Measurements from ENCODE around the gene LLGL2. TPM values are rescaled to one million over a fixed set of nuclear protein-coding genes. Genes with fewer than 3 reads are reported as not detected.
"Not testable (repeated sequence)": the region's sequence is repeated elsewhere in the genome, so short reads cannot be mapped to it uniquely, and the experiment has no call there.

Gene LLGL2
- total RNA-seq, 2 donors from 2014 or later, result 12.0 to 12.8 TPM

DNA sequence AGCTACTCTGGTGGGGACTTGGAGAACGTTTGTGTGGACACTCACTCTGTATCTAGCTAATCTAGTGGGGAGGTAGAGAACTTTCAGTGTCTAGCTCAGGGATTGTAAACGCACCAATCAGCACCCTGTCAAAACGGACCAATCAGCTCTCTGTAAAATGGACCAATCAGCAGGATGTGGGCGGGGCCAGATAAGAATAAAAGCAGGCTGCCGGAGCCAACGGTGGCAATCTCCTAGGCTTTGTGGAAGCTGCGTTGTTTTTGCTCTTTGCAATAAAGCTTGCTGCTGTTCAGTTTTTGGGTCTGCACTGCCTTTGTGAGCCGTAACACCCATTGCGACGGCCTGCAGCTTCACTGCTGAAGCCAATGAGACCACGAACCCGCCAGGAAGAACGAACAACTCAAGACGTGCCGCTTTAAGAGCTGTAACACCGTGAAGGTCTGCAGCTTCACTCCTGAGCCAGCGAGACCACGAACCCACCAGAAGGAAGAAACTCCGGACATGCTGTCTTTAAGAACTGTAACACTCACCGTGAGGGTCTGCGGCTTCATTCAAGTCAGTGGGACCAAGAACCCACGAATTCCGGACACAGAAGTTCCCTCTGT, 55.7 kb downstream of the LLGL2 start:
- not testable (repeated sequence) for H3K9me3 Mint-ChIP-seq
- Mint-ChIP-seq H3K27ac (peak overlapping the region; percentile 13 to 77), H3K36me3 (peaks cover 7 to 12% of the 10 kb centered on the region in 2 donors)
- ATAC-seq (peak; percentile 20 to 61), DNase-seq (ENCODE audit: low spot score in 2 of 2) (peak in 1 of 2 donors; percentile 64)

DNA sequence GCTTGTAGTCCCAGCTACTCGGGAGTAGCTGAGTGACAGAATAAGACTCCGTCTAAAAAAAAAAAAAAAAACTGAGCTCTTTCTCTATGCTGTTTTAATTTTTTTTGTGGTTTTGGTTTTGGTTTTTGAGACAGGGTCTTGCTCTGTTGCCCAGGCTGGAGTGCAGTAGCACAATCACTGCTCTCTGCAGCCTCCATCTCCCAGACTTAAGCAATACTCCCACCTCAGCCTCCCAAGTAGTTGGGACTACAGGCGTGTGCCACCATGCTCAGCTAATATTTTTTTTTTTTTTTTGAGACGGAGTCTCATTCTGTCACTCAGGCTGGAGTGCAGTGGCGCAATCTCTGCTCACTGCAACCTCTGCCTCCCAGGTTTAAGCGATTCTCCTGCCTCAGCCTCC, 57.7 kb downstream of the LLGL2 start:
- not testable (repeated sequence) for ATAC-seq; DNase-seq (ENCODE audit: low spot score in 2 of 2); H3K27ac Mint-ChIP-seq; H3K9me3 Mint-ChIP-seq
- peaks cover 7 to 12% of the 10 kb centered on the region in 2 donors for H3K36me3 Mint-ChIP-seq

DNA sequence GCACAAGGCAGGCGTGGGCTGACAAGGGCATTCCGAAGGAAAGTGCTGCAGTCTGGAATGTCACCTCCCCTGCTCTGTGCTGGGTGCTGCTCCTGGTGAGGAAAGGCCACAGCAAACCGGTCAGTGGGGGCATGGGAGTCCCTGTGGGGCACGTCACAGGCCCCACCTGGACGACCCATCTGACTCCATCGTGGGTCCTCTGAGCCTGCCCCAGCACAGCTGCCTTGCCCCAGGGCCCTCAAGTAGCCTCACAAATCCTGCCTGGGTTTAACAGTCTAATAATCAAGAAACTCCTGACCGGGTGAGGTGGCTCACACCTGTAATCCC, 59.3 kb downstream of the LLGL2 start:
- ATAC-seq, result no peak
- Mint-ChIP-seq H3K27ac (no peak overlapping the region), H3K36me3 (peaks cover 7 to 12% of the 10 kb centered on the region in 2 donors), H3K9me3 (peaks cover 0 to 7% of the 10 kb centered on the region in 2 donors)
- no peak for DNase-seq (ENCODE audit: low spot score in 2 of 2)

DNA sequence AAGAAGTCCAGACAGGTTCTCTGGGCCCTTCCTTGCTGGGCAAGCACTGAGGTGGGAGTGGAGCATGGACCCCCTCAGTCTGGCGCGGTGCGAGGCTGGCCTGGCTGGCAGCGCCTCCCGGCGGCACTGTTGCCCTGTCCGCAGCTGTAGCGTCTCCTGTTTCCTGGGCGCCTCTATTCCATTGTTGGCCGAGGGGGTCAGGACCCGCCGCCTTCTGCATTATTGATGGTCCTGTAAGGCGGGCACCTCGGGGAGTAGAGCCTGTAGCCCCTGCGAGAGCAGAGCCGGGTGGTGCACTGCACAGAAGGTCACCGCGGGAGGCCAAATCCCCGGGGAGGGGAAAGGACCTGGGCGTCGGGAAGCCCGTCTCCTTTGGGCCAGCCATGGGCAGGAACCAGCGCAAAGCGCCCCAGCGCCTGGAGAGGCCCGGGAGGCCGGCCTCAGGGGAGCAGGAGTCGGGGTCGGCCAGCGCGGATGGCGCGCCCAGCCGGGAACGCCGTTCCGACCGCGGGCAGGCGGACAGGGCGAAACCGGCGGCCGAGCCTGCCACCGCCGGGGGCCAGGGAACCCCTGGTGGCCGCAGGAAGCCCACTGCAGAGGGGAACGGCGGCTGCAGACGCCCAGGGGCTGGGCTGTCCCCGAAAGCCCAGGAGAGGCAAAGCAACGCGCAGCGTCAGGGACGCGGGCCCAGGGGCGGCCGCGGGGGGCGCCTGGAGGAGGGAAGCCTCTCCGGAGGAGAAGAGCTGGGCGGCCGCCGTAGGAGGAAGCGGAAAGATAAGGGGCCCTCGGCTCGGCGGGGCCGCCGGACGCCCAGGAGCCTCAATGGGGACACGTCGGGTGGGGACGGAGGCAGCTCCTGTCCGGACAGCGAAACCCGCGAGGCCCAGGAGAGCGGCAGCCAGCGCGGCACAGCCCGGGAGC, 62.4 kb downstream of the LLGL2 start, which contains the start of gene MYO15B:
TSS of gene MYO15B (plus strand) at position 126 of the 921 bp plus-strand sequence. CDS start at position 384, 258 bp downstream.
- Mint-ChIP-seq H3K36me3 (no peaks in the 10 kb centered on the region), H3K9me3 (no peaks in the 10 kb centered on the region), H3K27ac (no peak within 1 kb of the TSS)
- peak; percentile 61 to 74 for DNase-seq (ENCODE audit: low spot score in 2 of 2)
- ATAC-seq, result peak; percentile 34 to 54

DNA sequence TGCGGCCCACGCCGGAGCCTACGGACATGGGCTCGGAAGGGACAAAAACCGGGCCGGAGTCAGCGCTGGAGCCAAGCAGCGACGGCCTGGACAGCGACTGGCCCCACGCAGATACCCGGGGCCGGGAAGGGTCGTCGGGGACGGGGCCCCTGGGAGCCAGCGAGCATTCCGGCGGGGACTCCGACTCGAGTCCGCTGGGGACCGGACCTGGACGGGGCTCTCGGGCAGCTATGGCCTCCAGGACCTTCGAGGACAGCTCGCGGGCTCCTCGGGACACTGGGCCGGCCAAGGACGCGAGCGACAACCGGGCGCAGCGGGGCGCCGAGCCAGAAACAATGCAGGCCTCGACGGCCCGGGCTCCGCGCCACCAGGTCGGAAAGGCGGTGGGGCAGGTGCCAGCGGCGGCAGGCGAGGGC, 63.1 kb downstream of the LLGL2 start:
- no peak for DNase-seq (ENCODE audit: low spot score in 2 of 2)
- Mint-ChIP-seq H3K9me3 (no peaks in the 10 kb centered on the region), H3K36me3 (no peaks in the 10 kb centered on the region), H3K27ac (no peak overlapping the region)
- peak; percentile 25 to 34 for ATAC-seq

DNA sequence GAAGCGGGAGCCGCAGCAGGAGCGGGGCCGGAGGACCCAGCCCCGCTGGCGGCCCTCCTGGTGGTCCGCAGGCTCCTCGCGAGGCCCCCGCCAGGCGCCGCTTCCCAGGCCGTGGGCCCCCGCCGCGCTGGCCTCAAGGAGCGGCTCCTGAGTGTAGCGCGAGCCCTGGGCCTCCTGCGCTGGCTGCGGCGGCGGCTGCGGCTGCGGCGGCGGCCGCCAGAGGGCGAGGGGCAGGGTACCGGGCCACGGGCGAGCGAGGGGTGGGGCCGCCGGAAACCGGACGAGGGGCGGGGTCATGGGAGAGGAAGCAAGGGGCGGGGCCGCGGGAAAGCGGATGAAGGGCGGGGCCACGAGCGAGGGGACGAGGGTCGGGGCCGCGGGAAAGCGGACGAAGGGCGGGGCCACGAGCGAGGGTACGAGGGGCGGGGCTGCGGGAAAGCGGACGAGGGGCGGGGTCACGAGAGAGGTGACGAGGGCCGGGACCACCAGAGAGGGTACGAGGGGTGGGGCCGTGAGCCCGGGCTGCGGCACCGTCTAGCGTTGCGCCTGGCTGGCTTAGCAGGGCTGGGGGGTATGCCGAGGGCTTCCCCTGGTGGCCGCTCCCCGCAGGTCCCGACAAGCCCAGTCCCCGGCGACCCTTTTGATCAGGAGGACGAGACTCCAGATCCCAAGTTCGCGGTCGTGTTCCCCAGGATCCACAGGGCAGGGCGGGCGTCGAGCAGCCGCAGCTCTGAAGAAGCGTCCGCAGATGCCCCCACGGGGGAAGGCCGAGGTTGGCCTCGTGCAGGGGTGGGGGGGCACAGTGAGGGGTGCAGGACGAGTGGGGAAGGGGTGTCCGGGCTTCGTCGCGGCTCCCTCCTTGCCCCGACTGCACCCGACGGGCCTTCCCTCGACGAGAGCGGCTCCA, 63.8 kb downstream of the LLGL2 start:
- peak; percentile 92 to 99 for DNase-seq (ENCODE audit: low spot score in 2 of 2)
- Mint-ChIP-seq H3K36me3 (no peaks in the 10 kb centered on the region), H3K9me3 (no peaks in the 10 kb centered on the region), H3K27ac (peak overlapping the region in 1 of 2 donors; percentile 61)
- peak; percentile 88 to 91 for ATAC-seq

DNA sequence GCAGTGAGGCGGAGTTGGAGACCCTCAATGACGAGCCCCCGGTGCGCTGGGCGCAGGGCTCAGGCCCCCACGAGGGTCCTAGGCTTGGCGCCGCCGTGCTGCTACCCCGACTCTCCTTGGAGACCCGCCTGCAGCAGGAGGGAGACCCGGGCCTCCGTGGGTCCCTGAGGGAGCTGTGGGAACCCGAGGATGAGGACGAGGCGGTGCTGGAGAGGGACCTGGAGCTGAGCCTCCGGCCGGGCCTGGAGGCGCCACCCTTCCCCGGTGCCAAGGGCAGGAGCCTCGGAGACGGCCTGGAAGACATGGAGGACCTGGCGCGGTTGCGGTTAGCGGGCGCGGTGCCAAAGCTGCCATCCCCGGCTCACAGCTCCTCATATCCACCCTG, 64.4 kb downstream of the LLGL2 start:
- Mint-ChIP-seq H3K9me3 (no peaks in the 10 kb centered on the region), H3K27ac (no peak overlapping the region), H3K36me3 (no peaks in the 10 kb centered on the region)
- ATAC-seq (no peak), DNase-seq (ENCODE audit: low spot score in 2 of 2) (no peak)

DNA sequence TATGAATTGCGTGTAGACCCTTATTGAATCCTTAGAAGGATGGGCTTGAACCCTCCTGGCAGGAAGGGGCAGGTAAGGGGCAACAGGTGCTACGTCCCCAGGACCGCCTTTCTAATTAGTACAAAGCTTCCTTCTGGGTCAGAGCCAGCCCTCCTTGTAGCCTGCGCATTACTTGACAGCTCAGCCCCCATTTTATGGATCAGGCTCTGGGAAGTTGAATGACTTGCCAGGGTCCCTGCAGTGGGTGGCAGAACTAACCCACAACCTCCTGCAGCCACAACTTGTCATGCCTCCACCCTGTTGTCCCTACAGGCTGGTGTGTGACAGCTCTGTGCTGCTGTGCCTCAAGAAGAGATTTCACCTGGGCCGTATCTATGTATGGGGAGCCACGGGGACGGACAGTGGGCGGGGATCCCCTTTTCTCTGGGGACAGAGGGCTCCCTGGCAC, 64.8 kb downstream of the LLGL2 start:
- no peak for DNase-seq (ENCODE audit: low spot score in 2 of 2)
- no peak for ATAC-seq
- Mint-ChIP-seq H3K36me3 (no peaks in the 10 kb centered on the region), H3K9me3 (no peaks in the 10 kb centered on the region), H3K27ac (no peak overlapping the region)

DNA sequence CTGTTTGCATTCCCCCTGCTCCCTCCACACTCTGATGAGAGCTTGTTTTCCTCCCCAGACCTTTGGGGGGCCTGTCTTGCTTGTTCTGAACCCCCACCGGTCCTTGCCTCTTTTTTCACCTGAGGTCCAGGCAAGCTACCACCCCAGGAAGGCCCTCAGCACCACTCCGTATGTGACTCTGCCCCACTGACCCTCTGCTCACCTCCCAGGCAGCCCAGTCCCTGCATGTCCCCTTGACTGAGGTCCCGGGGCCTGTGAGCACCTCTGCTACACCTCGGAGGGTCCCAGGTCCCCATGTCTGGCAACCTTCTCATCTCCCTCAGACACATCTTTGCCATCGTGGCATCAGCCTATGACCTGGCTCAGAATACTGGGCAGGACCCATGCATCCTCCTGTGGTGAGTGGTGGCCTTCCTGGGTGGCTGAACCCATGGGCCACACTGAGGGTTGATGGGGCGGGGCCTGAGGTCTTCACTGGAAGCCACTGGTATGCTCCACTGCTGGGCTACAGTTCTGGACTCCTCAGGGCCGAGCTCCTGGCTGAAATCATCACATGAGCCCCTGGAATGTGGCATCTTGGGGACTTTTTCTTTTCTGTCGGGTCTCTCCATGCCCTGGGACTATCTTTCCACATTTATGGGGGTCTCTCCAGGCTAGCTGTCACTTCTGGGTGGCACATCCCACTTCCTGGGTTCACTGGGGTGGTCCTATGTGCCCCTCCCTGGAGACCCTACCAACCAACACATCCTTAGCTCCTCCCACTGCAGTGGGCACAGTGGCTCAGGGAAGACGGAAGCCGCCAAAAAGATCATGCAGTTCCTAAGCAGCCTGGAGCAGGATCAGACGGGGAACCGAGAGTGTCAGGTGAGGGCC, 65.6 kb downstream of the LLGL2 start:
- no peak for ATAC-seq
- Mint-ChIP-seq H3K27ac (peak overlapping the region in 1 of 2 donors; percentile 6), H3K9me3 (no peaks in the 10 kb centered on the region), H3K36me3 (no peaks in the 10 kb centered on the region)
- no peak for DNase-seq (ENCODE audit: low spot score in 2 of 2)

DNA sequence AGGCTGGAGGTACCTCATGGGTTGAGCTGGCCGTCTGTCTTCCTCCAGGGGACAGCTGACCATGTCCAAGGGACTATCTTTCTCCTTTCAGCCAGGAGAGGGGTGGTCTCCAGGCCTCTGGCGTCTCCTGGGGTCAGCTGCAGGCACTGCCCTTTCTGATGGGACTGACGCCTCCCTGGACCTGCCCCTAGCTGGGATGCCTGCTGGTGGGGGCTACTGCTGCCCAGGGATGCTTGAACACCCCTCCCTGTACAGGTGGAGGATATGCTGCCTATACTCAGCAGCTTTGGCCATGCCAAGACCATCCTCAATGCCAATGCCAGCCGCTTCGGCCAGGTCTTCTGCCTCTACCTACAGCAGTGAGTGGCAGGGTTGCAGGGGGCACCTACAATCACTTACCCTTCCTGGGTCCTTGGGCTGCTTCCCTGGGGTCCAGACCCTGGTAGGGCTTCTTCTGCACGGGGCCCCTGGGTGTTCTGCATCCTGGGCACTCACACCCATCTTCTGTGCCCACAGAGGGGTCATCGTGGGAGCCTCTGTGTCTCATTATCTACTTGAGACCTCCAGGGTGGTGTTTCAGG, 66.3 kb downstream of the LLGL2 start:
- no peak for DNase-seq (ENCODE audit: low spot score in 2 of 2)
- Mint-ChIP-seq H3K27ac (no peak overlapping the region), H3K36me3 (no peaks in the 10 kb centered on the region), H3K9me3 (no peaks in the 10 kb centered on the region)
- no peak for ATAC-seq

DNA sequence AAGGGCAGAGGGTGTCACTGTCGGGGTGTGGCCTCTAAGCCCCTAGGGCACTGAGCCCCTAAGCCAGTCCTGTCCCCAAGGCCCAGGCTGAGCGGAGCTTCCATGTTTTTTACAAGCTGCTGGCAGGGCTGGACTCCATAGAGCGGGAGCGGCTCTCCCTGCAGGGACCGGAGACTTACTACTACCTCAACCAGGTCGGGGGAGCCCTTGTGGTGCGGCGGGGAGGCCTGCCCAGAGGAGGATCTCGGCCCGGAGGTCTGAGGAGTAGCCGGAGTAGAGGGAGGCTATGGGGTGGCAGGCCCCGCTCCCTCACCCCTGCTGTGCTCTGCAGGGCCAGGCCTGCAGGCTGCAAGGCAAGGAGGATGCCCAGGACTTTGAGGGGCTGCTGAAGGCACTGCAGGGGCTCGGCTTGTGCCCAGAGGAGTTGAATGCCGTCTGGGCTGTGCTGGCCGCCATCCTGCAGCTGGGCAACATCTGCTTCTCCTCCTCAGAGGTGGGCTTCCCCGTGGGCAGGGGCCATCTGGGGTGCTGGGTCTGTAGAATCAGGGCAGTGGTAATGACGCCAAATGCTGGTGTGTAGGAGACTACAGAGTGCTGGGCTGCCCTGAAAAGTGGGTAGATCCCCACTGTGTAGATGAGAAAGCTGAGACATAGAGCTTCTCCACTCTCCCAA, 67.0 kb downstream of the LLGL2 start:
- no peaks in the 10 kb centered on the region for H3K9me3 Mint-ChIP-seq
- no peak overlapping the region for H3K27ac Mint-ChIP-seq
- ATAC-seq (no peak), DNase-seq (ENCODE audit: low spot score in 2 of 2) (no peak)
- H3K36me3 Mint-ChIP-seq, result no peaks in the 10 kb centered on the region

DNA sequence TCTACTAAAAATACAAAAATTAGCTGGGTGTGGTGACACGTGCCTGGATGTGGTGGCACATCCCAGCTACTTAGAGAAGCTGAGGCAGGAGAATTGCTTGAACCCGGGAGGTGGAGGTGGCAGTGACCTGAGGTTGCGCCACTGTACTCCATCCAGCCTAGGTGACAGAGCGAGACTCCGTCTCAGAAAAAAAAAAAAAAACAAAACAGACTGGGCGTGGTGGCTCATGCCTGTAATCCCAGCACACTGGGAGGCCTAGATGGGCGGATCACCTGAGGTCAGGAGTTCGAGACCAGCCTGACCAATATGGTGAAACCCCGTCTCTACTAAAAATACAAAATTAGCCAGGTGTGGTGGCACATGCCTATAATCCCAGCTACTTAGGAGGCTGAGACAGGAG, 67.9 kb downstream of the LLGL2 start:
- H3K36me3 Mint-ChIP-seq; DNase-seq (ENCODE audit: low spot score in 2 of 2); H3K9me3 Mint-ChIP-seq; ATAC-seq; H3K27ac Mint-ChIP-seq: not testable (repeated sequence)

DNA sequence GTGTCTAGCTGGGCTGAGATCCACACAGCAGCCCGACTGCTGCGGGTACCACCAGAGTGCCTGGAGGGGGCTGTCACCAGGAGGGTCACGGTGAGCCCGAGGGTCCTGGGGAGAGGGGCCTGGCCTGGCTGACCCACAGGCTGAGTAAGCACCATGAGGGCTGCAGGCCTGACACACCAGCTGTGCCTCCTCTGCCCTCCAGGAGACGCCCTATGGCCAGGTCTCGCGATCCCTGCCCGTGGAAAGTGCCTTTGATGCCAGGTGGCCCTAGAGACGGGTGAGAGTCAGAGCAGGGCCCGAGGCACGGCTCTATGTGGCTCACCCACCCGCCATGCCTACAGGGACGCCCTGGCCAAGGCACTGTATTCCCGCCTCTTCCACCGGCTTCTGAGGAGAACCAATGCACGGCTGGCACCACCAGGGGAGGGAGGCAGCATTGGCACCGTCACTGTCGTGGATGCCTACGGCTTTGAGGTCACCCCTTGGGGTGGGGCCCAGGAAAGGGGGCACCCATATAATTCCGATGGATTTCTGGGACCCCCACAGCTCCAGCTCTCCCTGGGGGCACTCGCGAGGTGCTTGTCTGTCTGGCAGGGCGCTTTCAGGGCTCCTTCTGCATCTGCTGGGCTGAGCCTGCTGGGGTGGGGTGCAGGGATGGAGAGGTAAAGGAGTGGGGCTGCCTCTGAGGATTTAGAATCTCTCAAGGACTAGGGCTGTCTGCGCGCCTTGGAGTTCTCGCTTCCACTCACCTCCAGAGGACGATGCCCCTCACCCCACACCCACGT, 69.2 kb downstream of the LLGL2 start:
- DNase-seq (ENCODE audit: low spot score in 2 of 2) (no peak), ATAC-seq (no peak)
- Mint-ChIP-seq H3K9me3 (no peaks in the 10 kb centered on the region), H3K27ac (no peak overlapping the region), H3K36me3 (no peaks in the 10 kb centered on the region)

DNA sequence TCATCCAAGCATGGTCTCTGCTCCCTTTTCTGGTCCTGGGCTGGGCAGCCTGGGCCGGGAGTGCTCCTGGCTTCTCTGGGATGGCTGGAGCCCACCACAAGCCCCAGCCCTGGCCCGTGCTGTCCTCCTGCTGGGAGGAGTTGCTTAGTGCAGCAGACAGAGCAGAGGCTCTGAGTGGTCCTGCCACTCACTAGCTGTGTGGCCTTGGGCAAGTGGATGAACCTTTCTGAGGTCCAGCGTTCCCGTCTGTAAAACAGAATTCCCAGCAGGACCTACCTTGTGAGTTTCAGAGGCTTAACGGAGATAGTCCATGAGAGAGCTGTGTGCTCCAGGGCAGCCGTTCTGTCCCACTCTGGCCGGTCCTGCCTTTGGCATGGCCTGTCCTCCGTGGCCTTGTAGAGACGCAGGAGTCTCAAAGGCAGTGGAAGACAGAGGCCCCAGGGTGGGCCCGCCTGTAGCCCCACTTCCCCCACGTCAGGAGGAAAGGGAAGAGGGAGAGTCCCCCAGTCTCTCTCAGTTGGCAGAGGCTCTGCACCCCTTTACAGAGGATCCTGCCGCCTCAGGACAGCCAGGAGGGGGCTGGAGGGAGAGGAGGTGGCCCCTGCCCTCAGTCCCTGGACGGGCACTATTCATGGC, 69.9 kb downstream of the LLGL2 start:
- DNase-seq (ENCODE audit: low spot score in 2 of 2) (no peak), ATAC-seq (no peak)
- Mint-ChIP-seq H3K27ac (no peak overlapping the region), H3K36me3 (no peaks in the 10 kb centered on the region), H3K9me3 (no peaks in the 10 kb centered on the region)

Measured in activated naive CD4-positive, alpha-beta T cell treated with anti-CD3 and anti-CD28 coated beads, Interleukin-2, amount 50 U/mL, for 72 hours (primary cell).